ENCODE data around the gene FCRL5. TPM values are rescaled to one million over a fixed set of nuclear protein-coding genes. Genes with fewer than 3 reads are reported as not detected.
"Not testable (repeated sequence)": the region's sequence is repeated elsewhere in the genome, so short reads cannot be mapped to it uniquely, and the experiment has no call there.

Gene FCRL5
- not detected for polyA plus RNA-seq (2013, experiment 1 of 2; ENCODE audit: insufficient read length)
- polyA plus RNA-seq (2013, experiment 2 of 2; ENCODE audit: insufficient read length), result not detected

DNA sequence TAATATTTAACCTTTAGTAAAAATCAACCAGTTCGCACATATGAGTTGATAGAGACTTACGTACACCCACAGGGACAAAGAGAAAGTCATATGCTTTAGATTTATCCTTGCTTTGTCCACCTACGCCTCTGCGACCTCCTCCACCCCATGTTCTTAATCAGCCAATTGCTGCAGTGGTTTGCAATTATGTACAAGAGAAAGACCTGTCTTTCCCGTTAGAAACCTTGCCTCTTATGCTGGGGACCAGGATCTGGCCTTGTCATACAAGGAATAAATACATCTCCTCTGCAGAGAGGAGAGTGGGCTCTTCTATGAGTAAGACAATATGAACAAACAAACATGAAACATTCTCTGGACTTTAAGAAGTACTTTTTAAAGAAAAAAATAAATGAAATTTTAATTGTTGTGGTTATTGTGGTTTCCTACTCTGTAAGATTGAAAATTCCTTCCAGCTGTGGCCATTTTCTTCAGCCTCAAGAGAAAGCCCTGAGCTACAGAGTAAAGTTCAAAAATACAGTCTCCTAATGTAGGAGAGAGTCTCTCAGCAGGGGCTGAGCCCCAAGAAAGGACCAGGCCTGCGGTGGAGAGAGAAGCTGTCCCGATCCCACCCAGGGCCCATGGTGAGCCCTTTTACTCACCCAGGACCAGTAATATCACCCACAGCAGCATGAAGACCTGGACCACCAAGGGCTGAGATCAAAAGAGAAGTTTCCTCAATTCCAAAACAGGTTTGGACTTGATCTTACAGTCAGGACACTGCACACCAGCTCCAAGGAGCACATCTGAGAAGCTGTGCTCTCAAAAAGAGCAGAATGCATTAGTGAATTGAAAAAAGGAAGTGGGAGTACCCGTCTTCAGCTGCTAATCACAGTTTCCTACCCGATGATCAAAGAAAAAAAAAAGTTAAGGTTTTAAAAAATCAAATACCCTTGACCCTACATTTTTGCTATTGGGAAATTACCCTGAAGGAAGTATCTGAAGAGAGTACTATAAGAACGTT lies at the start of gene FCRL5:
Gene FCRL5, minus strand, starts transcription at position 822 of the 1,000 bp plus-strand sequence. Its CDS starts 153 bp downstream, at position 669.
- DNase-seq, result no peak

DNA sequence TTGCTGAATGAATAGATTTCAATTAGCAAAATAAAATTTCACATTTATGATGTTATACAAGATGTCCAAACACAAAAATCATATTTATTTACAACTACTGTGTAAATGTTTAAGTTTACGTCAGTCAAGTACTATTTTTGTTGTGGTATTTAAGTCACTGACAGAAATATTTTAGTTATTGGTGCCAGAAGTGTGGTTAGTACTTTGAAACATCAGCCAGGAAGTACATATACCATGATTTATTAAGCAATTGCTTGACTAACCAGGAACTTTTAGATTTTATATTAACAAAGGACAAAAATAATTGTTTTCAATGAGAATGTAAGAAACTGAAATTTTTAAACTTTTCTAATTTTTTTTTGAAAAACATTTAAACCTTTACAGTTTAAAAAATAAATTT lies 47.9 kb upstream of the FCRL5 start:
- no peak for DNase-seq

DNA sequence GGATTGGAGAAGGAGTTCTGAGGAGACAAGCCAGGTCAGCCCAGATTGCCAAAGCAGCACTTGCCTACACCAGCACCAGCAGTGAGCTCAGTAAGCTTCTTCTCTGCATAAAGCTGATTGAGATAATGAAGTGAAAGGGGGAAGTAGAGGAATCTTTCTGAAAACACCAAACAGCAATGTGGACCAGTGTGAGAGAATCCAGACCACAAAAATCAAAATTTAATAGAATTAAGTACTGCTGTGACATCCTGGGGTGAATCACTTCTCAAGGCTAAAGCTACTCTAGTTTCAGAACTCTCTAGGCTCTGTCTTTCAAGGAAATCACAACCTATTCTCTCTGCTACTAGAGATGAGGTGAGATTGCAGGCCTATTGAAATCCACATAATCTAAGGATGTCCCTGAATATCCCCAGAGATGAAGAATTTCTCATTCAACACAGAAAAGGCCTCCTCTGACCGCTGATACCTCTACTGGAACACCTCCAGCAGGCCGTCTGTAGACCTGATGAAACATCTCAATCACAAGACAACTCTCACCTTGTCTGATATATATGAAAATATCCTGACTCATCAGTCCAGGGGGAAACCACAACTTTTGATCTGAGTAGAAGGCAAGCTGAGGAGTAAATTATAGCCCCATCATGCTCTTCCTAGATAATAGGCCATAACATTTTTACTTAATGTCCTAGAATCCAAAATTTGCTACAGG lies 45.8 kb upstream of the FCRL5 start, which contains the start of gene FCRL4:
Gene FCRL4, minus strand, starts transcription at position 127 of the 709 bp plus-strand sequence. CDS start 141 bp downstream, outside the sequence.
- no peak for DNase-seq

DNA sequence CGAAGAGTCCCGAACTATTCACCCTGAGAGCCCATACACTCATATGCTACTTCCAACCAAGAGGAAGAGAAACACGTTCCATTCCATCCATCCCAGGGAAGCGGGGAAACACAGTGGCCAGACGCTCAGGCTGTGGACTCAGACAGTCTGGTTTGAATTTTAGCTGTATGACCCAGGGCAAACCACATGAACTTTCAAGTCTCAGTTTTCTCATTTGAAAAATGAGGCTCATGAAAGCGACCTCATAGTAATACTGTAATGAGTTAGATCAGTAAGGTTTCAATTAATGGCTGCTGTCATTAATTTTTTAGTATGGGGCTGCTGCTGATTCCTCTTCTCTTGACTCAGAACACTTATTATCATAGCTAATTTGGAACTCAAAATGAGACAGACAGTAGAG lies 44.1 kb upstream of the FCRL5 start:
- no peak for DNase-seq

DNA sequence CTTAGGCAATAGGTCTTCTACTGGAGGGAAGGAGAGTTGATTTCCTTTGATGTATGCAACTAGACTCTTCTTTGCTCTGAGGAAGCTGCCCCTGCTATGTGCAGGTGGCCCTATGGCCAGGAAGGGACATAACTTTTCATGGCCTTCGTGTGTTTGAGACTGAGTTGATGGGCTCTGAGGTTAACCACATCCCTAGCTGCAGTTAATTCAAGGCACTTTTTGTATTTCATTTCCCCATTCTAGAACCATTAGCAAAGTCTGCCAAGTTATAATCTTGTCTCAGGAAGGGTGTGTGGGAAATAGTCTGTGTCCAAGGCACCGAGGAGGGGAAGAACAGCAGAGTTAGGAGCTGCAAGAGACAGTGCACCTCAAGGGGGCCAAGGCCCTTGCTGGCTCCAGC lies 43.0 kb upstream of the FCRL5 start:
- DNase-seq, result no peak

DNA sequence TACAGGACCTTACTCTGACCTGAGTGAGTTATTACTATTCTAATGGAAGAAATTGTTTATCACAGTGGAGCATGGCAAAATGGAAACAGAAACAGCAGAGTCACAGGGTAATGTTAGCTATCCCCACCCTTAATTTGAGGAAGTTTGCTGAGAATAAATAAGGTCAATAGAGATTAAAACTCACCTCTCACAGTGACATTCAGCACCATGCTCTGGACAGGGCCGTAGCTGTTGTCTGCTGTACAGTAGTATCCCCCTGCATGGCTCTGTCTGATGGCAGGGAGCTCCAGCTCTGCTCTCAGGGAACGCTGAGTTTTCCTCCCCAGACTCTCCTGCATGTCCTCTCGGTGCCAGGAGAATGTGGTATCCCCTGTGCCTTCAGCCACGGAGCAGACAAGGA lies 33.7 kb upstream of the FCRL5 start:
- no peak for DNase-seq

DNA sequence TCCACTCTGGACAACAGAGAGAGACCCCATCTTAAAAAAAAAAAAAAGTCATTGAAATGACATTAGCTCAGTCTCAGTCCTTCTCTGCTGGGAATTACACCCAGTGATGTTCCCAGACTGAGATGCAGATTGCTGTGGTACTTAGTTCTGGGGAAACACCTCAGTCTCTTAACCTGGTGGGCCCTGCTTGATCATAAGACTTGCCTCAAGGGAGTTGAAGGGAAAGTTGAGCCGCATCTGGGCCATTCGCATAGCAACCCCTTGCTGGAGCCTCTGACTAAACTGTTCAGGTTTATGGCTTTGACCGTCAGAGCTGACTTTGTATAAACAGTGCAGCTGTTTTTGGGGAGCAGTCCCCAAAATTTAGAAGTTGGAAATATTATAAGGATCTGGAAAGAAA lies 32.2 kb upstream of the FCRL5 start:
- no peak for DNase-seq

DNA sequence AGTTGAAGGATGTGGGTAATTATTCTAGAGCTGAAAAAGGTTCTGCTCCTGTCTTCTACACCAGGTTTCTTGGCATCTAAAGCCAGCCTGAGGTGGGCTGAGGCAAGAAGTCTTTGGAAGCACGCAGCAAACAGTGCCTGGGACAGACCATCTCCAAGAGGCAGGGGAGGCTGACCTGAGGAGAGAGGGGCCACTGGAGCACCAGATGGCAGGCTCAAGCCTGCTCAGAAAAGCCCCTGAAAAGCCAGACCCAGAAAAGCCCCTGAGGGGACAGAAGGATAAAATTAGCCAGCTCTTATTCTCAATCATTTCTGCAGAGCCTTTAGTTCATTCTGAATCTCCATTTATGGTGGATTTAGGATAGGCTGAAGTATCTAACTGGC lies 28.5 kb upstream of the FCRL5 start:
- DNase-seq, result no peak

DNA sequence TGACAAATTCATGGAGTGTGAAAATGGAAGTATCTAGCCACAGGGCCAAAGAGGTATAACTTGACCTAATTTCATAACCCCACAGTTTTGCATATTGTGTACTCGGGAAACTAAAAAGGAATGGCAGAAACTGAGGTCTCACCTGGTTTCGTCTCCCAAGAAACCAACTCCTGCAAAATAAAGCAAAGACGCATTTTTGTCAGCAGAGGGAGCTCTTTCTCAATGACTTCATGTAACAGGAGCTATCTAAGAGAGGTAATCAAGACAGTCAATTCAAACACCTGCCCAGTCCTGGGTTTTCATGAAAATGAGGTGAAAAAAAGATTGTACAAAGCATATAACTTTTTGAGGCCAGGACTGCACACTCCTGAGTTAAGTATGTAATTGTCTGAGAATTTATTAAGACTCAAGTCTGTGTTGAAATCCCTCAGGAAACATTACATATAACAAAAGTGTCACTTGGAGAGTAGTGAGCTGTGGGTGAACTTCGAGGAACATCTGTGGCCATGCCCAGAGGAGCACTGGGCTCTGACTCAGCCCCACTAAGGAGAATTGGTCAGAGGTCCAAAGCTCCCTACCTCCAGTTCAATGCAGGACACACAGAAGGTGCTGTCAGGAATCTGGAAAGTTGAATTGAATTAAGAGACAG lies 28.0 kb upstream of the FCRL5 start:
- peak; percentile 57 for DNase-seq

DNA sequence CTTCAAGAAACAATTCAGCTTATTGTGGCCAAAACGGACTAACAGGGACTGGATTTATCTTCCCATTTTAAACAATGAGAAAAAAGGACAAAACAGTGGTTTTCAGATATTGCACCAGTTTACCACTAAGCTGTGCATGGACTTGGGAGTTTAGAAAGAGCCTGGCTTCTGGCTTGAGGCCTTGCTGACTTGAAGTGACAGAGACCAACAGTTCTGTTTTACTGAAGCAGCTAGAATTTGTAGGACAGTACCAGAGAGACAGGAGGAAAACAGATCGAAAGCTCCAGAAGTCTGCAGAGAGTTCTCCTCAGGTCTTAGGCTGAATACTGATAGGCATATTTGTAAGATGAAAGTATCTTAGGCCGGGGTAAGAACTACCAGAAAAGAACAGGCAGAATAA lies 25.1 kb upstream of the FCRL5 start:
- DNase-seq, result no peak

DNA sequence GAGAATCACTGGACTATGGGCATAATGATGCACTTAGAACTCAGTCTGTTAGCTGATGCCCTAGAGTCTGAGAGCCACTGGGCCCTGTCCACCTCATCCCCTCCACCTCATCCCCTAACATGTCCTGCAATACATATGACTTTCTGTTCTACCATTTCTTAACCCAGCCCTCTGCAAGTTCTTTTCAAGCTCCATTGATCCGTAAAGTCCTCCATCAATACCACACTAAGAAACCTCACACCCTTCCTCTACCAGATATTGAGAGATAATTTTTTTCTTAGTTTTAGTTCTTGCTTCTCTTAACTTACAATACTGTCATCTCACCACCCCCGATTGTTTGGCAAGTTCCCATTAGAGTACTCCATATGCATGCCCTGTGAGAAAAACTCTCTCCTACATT lies 23.4 kb upstream of the FCRL5 start:
- DNase-seq, result no peak

DNA sequence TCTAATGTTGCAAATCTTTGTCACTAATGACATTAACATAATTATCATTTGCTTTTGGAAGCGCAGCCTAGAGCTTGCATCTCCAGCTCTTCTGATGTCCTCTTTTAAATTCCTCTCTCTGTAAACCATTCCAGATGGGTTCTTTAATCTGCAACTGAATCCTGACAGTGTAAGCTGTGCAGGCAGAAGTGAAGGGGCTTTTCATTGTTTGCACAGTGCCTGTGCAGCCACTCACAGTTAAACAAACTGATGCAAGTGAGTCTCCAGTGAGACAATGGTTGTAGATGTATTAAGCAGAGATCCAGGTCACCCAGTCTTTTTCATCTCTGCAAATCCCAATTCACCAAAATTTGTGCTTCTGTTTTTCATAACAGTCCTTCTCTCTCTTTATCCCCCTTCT lies 22.5 kb upstream of the FCRL5 start:
- no peak for DNase-seq

DNA sequence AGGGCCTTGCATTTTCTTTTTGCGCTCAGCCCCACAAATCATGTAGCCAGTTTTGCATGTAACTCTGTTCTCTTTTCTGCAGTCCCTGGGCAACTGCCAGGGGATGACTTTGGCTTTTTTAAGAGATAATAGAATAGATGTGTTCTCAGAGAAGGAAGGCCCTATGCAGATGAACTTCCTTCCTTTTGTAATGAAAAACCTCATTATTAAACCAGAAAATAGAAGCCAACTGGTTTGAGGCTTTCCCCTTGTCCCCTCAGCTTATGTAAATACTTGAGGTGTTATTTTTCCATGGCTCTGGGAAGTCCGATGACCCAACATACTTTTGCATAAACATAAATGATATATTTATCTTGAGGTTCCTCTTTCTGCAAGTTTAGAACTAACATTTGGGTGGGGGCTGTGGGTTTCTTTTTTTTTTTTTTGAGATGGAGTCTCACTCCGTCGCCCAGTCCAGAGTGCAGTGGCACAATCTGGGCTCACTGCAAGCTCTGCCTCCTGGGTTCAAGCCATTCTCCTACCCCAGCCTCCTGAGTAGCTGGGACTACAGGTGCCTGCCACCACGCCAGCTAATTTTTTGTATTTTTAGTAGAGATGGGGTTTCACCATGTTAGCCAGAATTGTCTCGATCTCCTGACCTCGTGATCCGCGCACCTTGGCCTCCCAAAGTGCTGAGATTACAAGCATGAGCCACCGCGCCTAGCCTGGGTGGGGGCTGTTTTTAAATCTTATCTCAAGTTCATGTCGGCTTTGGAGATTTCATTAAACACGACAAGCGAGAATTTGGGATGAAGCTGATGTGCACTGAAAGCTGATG lies 14.4 kb upstream of the FCRL5 start:
- DNase-seq, result no peak

DNA sequence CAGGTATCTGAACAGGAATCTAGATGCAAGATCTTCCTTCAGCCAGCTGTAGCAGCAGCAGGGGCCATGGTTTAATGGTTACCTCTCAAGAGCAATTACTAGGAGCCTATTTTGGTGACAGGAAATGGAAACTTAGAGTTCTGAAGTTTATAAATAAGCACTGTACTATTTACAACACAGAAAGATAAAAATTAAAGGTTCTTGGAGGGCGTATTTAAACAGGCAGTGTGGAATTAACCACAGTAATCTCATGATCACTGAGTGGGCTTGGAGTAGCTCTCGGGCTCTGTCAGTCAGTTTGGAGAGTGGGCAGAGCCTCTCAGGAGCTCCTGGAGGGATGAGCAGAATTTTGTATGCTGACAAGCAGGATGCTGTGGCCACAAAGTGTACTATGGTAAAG lies 10.2 kb upstream of the FCRL5 start:
- no peak for DNase-seq

DNA sequence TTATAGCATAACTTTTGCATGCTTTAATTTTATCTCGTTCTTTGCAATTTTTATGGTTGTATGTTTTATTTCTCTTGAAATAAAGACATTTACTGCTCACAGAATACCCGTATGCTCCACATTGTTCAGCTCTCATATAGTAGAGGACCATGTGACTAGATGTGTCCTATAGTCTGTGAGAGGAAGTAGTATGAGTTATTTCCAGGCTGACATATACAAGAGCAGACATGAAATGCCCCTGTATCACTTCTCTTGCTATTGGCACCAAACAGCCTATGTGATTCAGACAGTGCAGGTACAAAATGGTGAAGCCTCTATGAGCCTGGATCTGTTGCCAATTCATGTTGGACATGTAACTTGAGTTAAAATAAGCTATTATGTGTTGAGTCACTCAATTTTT lies 5.8 kb upstream of the FCRL5 start:
- no peak for DNase-seq

DNA sequence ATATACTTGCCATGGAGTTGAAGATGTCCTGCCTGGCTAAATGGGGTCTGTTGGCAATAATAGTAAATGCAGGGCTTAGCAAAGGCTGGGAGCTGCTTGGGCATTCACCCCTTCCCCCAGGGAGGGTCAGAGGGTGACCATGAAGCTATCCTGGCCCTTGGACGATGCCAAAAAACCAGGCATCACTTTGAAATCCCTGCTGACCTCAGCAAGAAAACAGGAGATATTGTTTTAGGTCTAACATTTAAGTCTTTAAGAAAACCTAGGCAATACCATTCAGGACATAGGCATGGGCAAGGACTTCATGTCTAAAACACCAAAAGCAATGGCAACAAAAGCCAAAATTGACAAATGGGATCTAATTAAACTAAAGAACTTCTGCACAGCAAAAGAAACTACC lies 4.2 kb downstream of the FCRL5 start:
- DNase-seq, result not testable (repeated sequence)

DNA sequence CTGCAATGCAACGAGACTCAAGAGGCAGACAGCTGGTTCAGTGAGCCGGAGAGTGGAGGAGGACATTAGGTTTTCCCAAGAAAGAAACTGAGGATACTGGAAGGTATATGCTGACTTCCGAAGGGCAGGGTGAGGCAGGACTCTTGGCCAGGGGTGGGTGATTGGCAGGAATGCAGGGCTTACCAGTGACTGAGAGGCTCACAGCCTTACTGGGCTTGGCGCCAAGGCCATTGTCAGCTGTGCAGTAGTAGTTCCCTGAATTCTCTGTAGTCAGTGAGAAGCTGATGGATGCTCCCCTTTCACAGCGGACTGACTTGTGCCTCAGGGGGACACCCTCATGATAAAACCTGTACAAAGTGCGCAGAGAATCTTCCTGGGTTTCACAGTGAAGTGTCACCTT lies 9.6 kb downstream of the FCRL5 start:
- no peak for DNase-seq

DNA sequence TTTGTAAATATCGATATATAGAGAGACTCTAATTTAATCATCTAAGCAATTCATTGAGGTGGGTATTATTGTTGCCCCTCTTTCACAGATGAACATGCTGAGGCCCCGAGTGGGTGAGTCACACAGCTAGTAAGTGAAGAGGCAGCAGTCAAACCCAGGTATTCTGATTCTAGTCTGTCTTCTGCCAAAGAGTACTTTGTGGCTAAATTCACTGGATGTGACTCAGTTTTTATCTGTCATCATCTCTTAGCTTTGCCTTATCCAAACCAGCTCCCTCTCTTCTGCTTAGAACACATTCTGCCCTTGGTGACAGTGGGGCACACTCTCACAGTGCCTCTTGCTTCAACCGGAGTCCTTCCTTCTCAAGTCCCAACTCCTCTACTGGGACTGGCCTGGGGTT lies 11.5 kb downstream of the FCRL5 start:
- no peak for DNase-seq

DNA sequence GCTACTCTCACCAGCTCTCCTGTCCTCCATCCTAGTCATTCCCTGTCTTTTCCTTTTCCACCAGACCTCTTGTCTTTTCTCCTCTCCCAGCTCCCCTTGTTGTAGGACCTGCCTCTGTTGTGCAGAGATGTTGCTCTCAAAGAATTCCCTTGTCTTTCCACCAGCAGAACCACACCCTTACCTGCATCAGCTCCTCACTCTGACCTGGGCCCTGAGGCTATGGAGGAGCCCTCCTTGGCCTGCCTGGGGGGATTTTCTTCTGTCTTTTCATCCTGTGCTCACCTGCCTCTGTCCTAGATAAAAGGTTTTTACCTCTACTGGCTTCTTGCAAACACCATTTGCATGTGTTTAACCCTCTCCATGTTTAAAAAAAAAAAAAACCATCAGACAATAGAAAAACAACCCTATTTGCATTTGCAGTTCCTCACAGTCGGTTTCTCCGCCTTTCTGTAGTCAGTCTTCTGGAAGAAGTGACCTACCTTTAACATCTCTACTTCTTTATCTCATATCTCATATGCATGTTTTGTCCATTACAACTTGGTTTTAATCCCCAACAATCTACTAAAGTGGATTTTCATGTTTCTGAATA lies 12.1 kb downstream of the FCRL5 start:
- no peak for DNase-seq

DNA sequence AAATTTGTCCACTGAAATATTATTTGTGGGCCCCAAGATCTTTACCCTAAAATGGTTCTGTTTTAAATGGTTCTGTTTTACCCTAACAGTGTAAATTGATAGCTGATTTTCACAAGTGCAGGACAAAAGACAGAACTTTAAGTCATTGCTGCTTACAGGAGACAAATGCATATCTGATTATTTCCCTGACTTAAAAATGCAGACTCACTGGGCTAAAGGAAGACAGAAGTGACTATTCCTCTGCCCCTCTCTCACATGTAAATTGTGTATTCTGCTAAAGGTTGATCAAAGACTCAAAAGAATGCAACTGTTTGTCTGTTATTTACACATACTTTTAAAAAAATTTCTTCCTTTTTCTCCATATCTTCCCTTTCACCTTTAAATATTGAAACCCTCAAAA lies 12.7 kb downstream of the FCRL5 start:
- DNase-seq, result no peak

DNA sequence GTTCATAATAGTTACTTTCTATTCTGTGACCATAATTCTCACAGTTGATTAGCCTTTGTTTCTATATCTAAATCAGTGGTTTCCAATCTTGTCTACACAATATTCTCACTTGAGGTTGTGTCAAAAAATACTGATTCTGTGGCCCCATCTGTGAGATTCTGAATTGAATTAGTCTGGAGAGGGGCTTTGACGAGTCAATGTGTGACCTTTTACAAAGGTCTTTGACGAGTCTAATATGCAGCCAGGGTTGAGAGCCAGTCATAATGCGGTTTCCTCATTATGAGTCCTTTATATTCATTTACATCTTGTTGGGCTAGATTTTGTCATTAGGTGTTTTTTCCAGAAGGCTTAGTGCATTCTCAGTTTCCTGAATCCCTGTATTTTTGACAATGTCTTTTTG lies 19.7 kb downstream of the FCRL5 start:
- DNase-seq, result no peak
